GM12873 (cell line): Measurements from ENCODE around the gene CNOT6.

Experiments used
- CTCF ChIP-seq: IDR thresholded peaks from 2 replicates; pipeline ENCODE4 v1.5.1; 2012; ENCODE audit warnings: low read depth, mild to moderate bottlenecking, moderate library complexity, low read length, control low read depth; ENCODE audit not compliant: insufficient read depth; ENCODE audit errors: missing control alignments

Gene CNOT6

DNA sequence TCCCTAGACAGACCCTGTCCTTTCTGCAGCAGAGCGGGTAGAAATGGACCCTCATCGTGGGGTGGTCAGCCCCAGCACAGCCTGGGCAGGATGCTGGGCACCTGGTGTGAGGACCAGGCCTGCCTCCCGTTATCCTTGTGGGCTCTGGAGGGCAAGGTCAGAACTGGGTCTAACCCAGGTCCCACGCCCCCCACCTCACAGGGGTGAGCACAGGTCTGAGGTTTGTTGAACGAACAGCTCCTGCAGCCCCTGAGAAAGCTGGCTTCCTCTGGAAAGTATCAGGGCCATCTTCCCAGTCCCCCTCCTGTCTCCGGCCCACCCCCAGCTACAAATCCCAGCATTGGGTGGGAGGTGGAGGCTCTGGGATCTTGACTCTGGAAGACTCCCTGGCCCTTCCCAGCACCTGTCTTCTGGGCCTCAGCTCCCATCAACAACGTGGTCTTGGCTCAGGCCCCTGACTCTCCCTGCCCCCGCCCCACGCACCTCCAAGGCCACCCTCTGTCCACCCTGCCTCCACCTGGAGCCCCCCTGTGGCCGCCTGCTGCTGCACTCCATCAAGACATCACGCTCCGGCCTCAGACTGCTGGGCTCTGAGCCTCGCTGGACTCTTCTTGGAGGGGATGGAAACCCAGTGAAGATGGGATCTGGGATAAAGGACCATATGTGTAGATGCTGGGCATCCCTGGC is 30.1 kb upstream of the CNOT6 start:
- TF ChIP-seq CTCF: no peak

GRCh38 chr5:180464603-180464970 is 29.6 kb upstream of the CNOT6 start:
- no peak for TF ChIP-seq CTCF

DNA sequence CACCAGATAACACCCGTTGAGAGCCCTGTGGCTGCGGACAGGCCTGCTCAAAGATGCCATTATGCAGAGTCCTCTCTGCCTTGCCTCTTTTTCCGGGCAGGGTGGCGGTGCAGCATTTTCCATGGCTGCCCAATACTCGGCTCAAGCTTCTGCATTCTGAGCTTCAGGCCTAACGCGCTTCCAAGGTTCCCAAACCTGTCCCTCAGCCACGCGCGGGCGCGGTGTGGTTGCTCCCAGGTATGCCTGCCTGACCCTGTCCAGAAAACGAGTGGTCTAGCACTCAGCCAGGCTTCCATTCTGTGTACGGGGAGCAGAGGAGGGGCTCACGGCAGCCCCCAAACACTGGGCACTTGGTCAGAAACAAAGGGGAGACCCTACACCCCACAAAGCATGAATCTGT is 27.9 kb upstream of the CNOT6 start:
- TF ChIP-seq CTCF: no peak

- no peak for TF ChIP-seq CTCF
Observed at GRCh38 chr5:180467028-180467975, 26.9 kb upstream of the CNOT6 start.

GRCh38 chr5:180467989-180468731 is 26.0 kb upstream of the CNOT6 start:
- no peak for TF ChIP-seq CTCF

DNA sequence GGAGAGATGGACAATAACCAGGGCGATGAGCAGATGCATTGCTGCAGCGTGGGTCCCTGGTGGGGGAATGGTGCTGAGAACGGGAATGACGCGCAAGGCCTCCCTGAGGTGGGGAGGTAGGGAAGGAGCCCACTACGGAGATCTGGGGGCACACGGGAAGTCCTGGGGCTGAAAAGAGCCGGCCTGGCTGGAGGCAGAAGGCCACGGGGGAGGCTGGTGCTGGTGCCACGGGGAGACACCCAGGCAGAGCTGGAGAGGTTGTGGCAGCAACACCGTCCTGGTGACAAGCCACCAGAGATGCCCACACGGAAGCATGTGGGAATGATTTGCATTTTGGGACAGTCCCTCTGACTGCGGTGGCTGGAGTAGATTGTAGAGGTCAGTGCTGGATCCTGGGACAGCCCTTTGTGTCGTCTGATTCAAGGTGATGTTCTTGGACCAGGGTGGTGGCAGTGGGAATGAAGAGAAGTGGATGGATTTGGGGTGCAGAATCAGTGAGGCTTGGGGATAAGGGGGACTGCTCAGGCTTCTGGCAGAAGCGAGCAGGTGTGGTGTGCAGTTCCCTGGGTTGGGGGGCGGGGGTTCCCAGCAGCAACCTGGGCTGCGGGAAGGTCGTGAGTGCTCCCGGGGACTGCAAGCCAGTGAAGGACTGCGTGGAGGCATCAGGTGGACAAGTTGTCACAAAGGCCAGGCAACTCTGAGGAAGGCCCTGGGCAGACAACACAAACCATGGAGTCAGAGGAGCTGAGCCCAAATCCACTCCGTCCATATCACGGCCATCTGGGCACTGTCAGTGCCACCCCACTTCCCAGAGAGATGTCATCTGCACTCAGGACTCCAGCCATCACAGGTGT is 25.2 kb upstream of the CNOT6 start:
- no peak for TF ChIP-seq CTCF
